GM19025 (cell line): ENCODE data around the gene ITPA.
"Not testable (repeated sequence)": the region's sequence is repeated elsewhere in the genome, so short reads cannot be mapped to it uniquely, and the experiment has no call there.

Source experiments
- ATAC-seq: cut with Tn5 transposase; IDR thresholded peaks from one replicate; pipeline ENCODE4 v1.9.1; 2021; ENCODE audit warnings: mild to moderate bottlenecking, low read depth, moderate library complexity; ENCODE audit not compliant: unreplicated experiment

The ITPA gene

GRCh38 chr20:3172933-3173609, 36.2 kb upstream of the ITPA start, which contains the start of gene LZTS3:
TSS of gene LZTS3 (minus strand) at chr20:3173549. CDS start at chr20:3167163, 6,386 bp downstream.
- ATAC-seq = peak; percentile 87

- peak; percentile 37 for ATAC-seq
These were observed 35.5 kb upstream of the ITPA start for GRCh38 chr20:3173610-3174441.

GRCh38 chr20:3174442-3175261, 34.6 kb upstream of the ITPA start:
- ATAC-seq = no peak

GRCh38 chr20:3175270-3175669, 34.0 kb upstream of the ITPA start:
- ATAC-seq = no peak

- ATAC-seq = no peak
These were observed 31.4 kb upstream of the ITPA start for GRCh38 chr20:3177746-3178485.

GRCh38 chr20:3180319-3180718, 29.0 kb upstream of the ITPA start:
- no peak for ATAC-seq

- no peak for ATAC-seq
These were observed 28.0 kb upstream of the ITPA start for GRCh38 chr20:3181270-3181669.

- not testable (repeated sequence) for ATAC-seq
These were observed 26.9 kb upstream of the ITPA start for GRCh38 chr20:3182429-3182828.

GRCh38 chr20:3183896-3184612, 25.2 kb upstream of the ITPA start:
- no peak for ATAC-seq

GRCh38 chr20:3187861-3188260, 21.4 kb upstream of the ITPA start:
- not testable (repeated sequence) for ATAC-seq

GRCh38 chr20:3188823-3189413, 20.4 kb upstream of the ITPA start:
- ATAC-seq = no peak

- no peak for ATAC-seq
These were observed 19.7 kb upstream of the ITPA start for GRCh38 chr20:3189561-3190131.

GRCh38 chr20:3190681-3191111, 18.6 kb upstream of the ITPA start:
- no peak for ATAC-seq

- ATAC-seq = no peak
These were observed 16.9 kb upstream of the ITPA start for GRCh38 chr20:3192226-3193015.

GRCh38 chr20:3193806-3194616, 15.3 kb upstream of the ITPA start:
- ATAC-seq = no peak

- ATAC-seq = no peak
These were observed 14.5 kb upstream of the ITPA start for GRCh38 chr20:3194617-3195280.
